ENCODE data around the gene NKX3-2. TPM values are rescaled to one million over a fixed set of nuclear protein-coding genes. Genes with fewer than 3 reads are reported as not detected.

NKX3-2 gene
- total RNA-seq, 1 experiment from 2014 or later, result 1.4 TPM

DNA sequence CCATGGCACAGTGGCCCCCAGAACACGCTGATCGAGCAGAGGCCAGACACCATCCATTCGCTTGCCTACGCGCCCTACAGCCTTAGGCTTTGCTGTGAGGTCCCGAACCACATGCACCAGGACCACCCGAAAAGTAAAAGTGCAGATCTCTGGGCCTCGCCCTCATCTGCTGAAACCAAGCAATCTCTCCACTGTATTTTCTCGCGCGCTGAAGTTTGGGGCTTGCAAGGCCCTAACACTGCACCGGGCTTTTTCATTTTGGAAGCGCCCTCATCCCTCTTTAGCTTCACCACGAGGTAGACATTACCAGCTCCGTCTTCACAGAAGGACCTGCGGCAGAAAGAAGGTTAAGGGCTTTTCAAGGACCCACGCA is 21.2 kb downstream of the NKX3-2 start:
- H3K9me2 ChIP-seq (ENCODE audit: insufficient read depth), result no peaks in the 10 kb centered on the region
- no peak overlapping the region for H3K4me2 ChIP-seq (ENCODE audit: low read length)
- intact Hi-C loops (cut with micrococcal nuclease), result no loop called here
- CTCF ChIA-PET, result no interaction called here
- no peak overlapping the region for H3K27ac ChIP-seq (ENCODE audit: low read depth, low read length)
- BruUV-seq (replicated peaks), result no TSS peak
- RAD21 ChIA-PET (ENCODE audit: low non-redundant PET in 1 of 2, low total read pairs in 2 of 2, uncharacterized antibody in 2 of 2, unreplicated experiment in 2 of 2), result no interaction called here
- no peaks in the 10 kb centered on the region for H4K20me1 ChIP-seq (ENCODE audit: insufficient read depth)
- no peaks in the 10 kb centered on the region for H3K36me3 ChIP-seq (ENCODE audit: control insufficient read depth in 1 of 2, insufficient read depth in 2 of 2, low read length in 2 of 2)
- no peaks in the 10 kb centered on the region for H3K4me1 ChIP-seq (ENCODE audit: control insufficient read depth in 1 of 2, insufficient read depth in 2 of 2, low read length in 2 of 2)
- TF ChIP-seq, protein P1, sequence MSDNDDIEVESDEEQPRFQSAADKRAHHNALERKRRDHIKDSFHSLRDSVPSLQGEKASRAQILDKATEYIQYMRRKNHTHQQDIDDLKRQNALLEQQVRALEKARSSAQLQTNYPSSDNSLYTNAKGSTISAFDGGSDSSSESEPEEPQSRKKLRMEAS (IDR thresholded peaks at IDR 0.05), result no peak
- no peak for TF ChIP-seq ZFX (IDR thresholded peaks at IDR 0.05)
- no peak for TF ChIP-seq YY1 (IDR thresholded peaks at IDR 0.05; ENCODE audit: extremely low read depth, insufficient replicate concordance, low read depth, low read length)
- no peak for TF ChIP-seq POLR2AphosphoS5 (IDR thresholded peaks at IDR 0.05; ENCODE audit: low read depth, low read length)
- no peak for TF ChIP-seq RAD21 (IDR thresholded peaks at IDR 0.05; ENCODE audit: low read depth)
- no peak for TF ChIP-seq ZNF274 (IDR thresholded peaks at IDR 0.05; ENCODE audit: low read depth, low read length)
- TF ChIP-seq CBX3 (IDR thresholded peaks at IDR 0.05; ENCODE audit: low read depth), result no peak
- TF ChIP-seq FOSL1 (IDR thresholded peaks at IDR 0.05; ENCODE audit: low read depth), result no peak
- TF ChIP-seq JUND (IDR thresholded peaks at IDR 0.05), result no peak
- TF ChIP-seq EZH2phosphoT487 (IDR thresholded peaks at IDR 0.05; ENCODE audit: borderline replicate concordance), result no peak
- TF ChIP-seq SRF (IDR thresholded peaks at IDR 0.05; ENCODE audit: low read depth), result no peak
- H3K79me2 ChIP-seq (ENCODE audit: insufficient read depth, low read length), result no peaks in the 10 kb centered on the region
- no peaks in the 10 kb centered on the region for H3K9me3 ChIP-seq (ENCODE audit: control insufficient read depth in 1 of 2, insufficient read depth in 1 of 2, low read depth in 1 of 2, low read length in 2 of 2)
- no peak for ATAC-seq
- no peak overlapping the region for H2AFZ ChIP-seq (ENCODE audit: low read depth, low read length, poor library complexity, severe bottlenecking)
- POLR2A ChIA-PET, result no interaction called here
- no peaks in the 10 kb centered on the region for H3K27me3 ChIP-seq (ENCODE audit: insufficient read depth, low read length)
- H3K4me3 ChIP-seq (replicated peaks in 1 of 2; ENCODE audit: low read depth in 1 of 2, low read length in 2 of 2), result no peak overlapping the region
- no peak overlapping the region for H3K9ac ChIP-seq (ENCODE audit: low read length)
- no peak for DNase-seq (ENCODE audit: low read depth, low spot score)

DNA sequence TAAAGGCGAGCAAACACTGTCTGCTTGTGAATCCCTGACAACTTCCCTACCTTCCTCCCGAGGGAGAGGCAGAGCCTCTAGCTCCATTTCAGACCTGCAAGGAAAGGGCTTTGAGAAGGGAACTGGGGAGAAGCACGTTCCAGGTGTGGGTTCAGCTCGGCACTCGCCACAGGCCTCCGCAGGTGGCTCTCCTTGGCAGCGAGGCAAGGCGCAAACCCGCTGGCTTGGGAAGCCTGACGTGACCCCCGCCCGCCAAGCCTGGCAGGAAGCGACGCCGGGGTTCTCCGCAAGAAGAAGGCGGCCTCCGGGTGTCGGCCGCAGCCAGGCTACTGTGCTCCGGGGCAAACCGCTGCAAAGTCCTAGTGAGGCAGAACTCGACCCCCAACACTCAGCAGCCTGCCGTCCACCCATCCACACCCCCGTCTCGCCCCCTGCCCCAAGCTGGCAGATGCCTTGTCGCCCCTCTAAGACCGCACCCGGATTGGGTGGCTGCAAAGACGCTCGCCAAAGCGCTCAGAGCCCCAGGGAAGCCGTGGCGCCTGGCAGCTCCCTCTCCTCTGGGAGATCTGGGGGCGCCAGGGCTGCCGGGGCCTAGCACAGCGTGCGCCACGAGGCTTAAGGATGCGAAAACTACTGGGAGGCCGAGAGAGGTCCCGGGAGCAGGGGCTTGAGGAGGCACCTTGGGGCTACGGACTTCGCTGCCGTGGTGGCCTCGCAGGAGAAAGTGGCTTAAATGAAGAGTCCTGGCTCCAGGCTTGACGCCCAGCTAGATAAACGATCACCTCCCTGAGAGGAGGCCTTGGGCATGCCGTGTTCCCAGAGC is 21.8 kb downstream of the NKX3-2 start:
- H2AFZ ChIP-seq (ENCODE audit: low read depth, low read length, poor library complexity, severe bottlenecking), result no peak overlapping the region
- ATAC-seq, result no peak
- no peak for TF ChIP-seq SP1 (IDR thresholded peaks at IDR 0.05; ENCODE audit: low read depth)
- no peak for TF ChIP-seq EGR1 (IDR thresholded peaks at IDR 0.05; ENCODE audit: low read depth)
- TF ChIP-seq, protein P2, sequence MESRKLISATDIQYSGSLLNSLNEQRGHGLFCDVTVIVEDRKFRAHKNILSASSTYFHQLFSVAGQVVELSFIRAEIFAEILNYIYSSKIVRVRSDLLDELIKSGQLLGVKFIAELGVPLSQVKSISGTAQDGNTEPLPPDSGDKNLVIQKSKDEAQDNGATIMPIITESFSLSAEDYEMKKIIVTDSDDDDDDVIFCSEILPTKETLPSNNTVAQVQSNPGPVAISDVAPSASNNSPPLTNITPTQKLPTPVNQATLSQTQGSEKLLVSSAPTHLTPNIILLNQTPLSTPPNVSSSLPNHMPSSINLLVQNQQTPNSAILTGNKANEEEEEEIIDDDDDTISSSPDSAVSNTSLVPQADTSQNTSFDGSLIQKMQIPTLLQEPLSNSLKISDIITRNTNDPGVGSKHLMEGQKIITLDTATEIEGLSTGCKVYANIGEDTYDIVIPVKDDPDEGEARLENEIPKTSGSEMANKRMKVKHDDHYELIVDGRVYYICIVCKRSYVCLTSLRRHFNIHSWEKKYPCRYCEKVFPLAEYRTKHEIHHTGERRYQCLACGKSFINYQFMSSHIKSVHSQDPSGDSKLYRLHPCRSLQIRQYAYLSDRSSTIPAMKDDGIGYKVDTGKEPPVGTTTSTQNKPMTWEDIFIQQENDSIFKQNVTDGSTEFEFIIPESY (IDR thresholded peaks at IDR 0.05; ENCODE audit: extremely low read depth, insufficient replicate concordance, low read length), result no peak
- TF ChIP-seq POLR2AphosphoS5 (IDR thresholded peaks at IDR 0.05; ENCODE audit: low read depth, low read length), result no peak
- no peak for TF ChIP-seq EZH2 (IDR thresholded peaks at IDR 0.05)
- TF ChIP-seq, protein P3, sequence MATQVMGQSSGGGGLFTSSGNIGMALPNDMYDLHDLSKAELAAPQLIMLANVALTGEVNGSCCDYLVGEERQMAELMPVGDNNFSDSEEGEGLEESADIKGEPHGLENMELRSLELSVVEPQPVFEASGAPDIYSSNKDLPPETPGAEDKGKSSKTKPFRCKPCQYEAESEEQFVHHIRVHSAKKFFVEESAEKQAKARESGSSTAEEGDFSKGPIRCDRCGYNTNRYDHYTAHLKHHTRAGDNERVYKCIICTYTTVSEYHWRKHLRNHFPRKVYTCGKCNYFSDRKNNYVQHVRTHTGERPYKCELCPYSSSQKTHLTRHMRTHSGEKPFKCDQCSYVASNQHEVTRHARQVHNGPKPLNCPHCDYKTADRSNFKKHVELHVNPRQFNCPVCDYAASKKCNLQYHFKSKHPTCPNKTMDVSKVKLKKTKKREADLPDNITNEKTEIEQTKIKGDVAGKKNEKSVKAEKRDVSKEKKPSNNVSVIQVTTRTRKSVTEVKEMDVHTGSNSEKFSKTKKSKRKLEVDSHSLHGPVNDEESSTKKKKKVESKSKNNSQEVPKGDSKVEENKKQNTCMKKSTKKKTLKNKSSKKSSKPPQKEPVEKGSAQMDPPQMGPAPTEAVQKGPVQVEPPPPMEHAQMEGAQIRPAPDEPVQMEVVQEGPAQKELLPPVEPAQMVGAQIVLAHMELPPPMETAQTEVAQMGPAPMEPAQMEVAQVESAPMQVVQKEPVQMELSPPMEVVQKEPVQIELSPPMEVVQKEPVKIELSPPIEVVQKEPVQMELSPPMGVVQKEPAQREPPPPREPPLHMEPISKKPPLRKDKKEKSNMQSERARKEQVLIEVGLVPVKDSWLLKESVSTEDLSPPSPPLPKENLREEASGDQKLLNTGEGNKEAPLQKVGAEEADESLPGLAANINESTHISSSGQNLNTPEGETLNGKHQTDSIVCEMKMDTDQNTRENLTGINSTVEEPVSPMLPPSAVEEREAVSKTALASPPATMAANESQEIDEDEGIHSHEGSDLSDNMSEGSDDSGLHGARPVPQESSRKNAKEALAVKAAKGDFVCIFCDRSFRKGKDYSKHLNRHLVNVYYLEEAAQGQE (IDR thresholded peaks at IDR 0.05; ENCODE audit: low read depth), result no peak

More for the DNA sequence above, 21.8 kb downstream of the NKX3-2 start:
- H3K9ac ChIP-seq (ENCODE audit: low read length), result no peak overlapping the region
- BruUV-seq (replicated peaks), result no TSS peak
- H3K9me3 ChIP-seq (ENCODE audit: control insufficient read depth in 1 of 2, insufficient read depth in 1 of 2, low read depth in 1 of 2, low read length in 2 of 2), result no peaks in the 10 kb centered on the region
- ChIA-PET POLR2A (no interaction called here), RAD21 (ENCODE audit: low non-redundant PET in 1 of 2, low total read pairs in 2 of 2, uncharacterized antibody in 2 of 2, unreplicated experiment in 2 of 2) (no interaction called here), CTCF (no interaction called here)
- no peaks in the 10 kb centered on the region for H3K9me2 ChIP-seq (ENCODE audit: insufficient read depth)
- H4K20me1 ChIP-seq (ENCODE audit: insufficient read depth), result no peaks in the 10 kb centered on the region
- no peak overlapping the region for H3K4me2 ChIP-seq (ENCODE audit: low read length)
- H3K79me2 ChIP-seq (ENCODE audit: insufficient read depth, low read length), result no peaks in the 10 kb centered on the region
- H3K36me3 ChIP-seq (ENCODE audit: control insufficient read depth in 1 of 2, insufficient read depth in 2 of 2, low read length in 2 of 2), result no peaks in the 10 kb centered on the region
- H3K4me3 ChIP-seq (replicated peaks in 1 of 2; ENCODE audit: low read depth in 1 of 2, low read length in 2 of 2), result no peak overlapping the region
- no peak overlapping the region for H3K27ac ChIP-seq (ENCODE audit: low read depth, low read length)
- intact Hi-C loops (cut with micrococcal nuclease), result no loop called here
- no peak for DNase-seq (ENCODE audit: low read depth, low spot score)
- H3K4me1 ChIP-seq (ENCODE audit: control insufficient read depth in 1 of 2, insufficient read depth in 2 of 2, low read length in 2 of 2), result no peaks in the 10 kb centered on the region
- no peaks in the 10 kb centered on the region for H3K27me3 ChIP-seq (ENCODE audit: insufficient read depth, low read length)
